Esophagus squamous epithelium (tissue), 5 donors: ENCODE results near the gene MBD2. TPM values are rescaled to one million over a fixed set of nuclear protein-coding genes. Genes with fewer than 3 reads are reported as not detected.

Experiments used
- DNase-seq: peaks from one replicate; lab custom pipeline; 2025; lab: John Stamatoyannopoulos, UW
- H3K27ac ChIP-seq, 4 donors: fragments of 200-600 bp; sonication (generic); one replicate each; pipeline ENCODE4 v1.5.1; 2016 to 2019; ENCODE audit warnings: mild to moderate bottlenecking in 1 of 4
- H3K27me3 ChIP-seq, 4 donors: fragments of 200-600 bp; sonication (generic); 1 replicate in 3 of 4; 2 replicates in 1 of 4; pipeline versions ENCODE4 v1.5.1 to v1.6.0; 2017 to 2021; ENCODE audit warnings: antibody characterized with exemption in 1 of 4
- H3K36me3 ChIP-seq, 3 donors: fragments of 200-600 bp; sonication (generic); one replicate each; pipeline ENCODE4 v1.5.1; 2016 to 2019
- H3K4me1 ChIP-seq, 3 donors: fragments of 200-600 bp; sonication (generic); one replicate each; pipeline ENCODE4 v1.5.1; 2017 to 2019
- H3K4me3 ChIP-seq, 4 donors: fragments of 200-600 bp; sonication (generic); 1 replicate in 3 of 4; 2 replicates in 1 of 4; pipeline ENCODE4 v1.5.1; 2016 to 2019; ENCODE audit warnings: mild to moderate bottlenecking in 2 of 4, moderate library complexity in 1 of 4
- H3K9me3 ChIP-seq, 3 donors: fragments of 200-600 bp; sonication (generic); one replicate each; pipeline ENCODE4 v1.5.1; 2016 to 2019
- CTCF ChIP-seq, 6 experiments: fragments of 450-650 bp in 4 of 6; fragments of 200-600 bp in 2 of 6; sonication (generic) in 2 of 6; IDR thresholded peaks; one replicate each; pipeline ENCODE4 v1.5.1; 2016 to 2019; ENCODE audit warnings: antibody characterized with exemption in 6 of 6, mild to moderate bottlenecking in 4 of 6, moderate library complexity in 4 of 6
- POLR2A ChIP-seq, 4 donors: fragments of 450-650 bp; IDR thresholded peaks; one replicate each; pipeline ENCODE4 v1.6.1; 2017; ENCODE audit warnings: antibody characterized with exemption in 4 of 4, mild to moderate bottlenecking in 4 of 4, moderate library complexity in 3 of 4
- WGBS, 2 donors: methylation state at CpG; one replicate each; pipeline ENCODE4 v1.1.5; 2018; 5-methylcytosine and 5-hydroxymethylcytosine counted together
- intact Hi-C: fragments of 100-400 bp; cut with DNase I; formaldehyde crosslinking; loops from one replicate; pipeline ENCODE4 v1.15.0; 2022
- total RNA-seq, 4 donors: library from RNA; depleted of rRNA; stranded (reverse); fragments of >200 nt; gene quantifications; one replicate each; pipeline ENCODE4 v1.1.0, GENCODE V29; 2016
- donor health status: DM: yes; HTN: yes; CAD: no.

The MBD2 gene
- total RNA-seq, 4 donors from 2014 or later: 38.2 to 48.4 (median 46.3) TPM

GRCh38 chr18:54218299-54218698, 6.2 kb downstream of the MBD2 start:
- no peak overlapping the region for H3K4me3 ChIP-seq

GRCh38 chr18:54217624-54218023, 6.8 kb downstream of the MBD2 start:
- intact Hi-C loops: no loop called here
- H3K4me1 ChIP-seq: peaks cover 10 to 82% (median 43%) of the 10 kb centered on the region in 3 donors
- H3K36me3 ChIP-seq: no peaks in the 10 kb centered on the region
- H3K27me3 ChIP-seq: no peaks in the 10 kb centered on the region
- WGBS, 2 donors: 44 to 50% methylated on average over 1 of the region's 1 CpG
- no peak for DNase-seq
- no peak for TF ChIP-seq POLR2A (IDR thresholded peaks at IDR 0.05)
- no peaks in the 10 kb centered on the region for H3K9me3 ChIP-seq
- H3K27ac ChIP-seq: no peak overlapping the region
- no peak overlapping the region for H3K4me3 ChIP-seq

More at GRCh38 chr18:54218299-54218698, 6.2 kb downstream of the MBD2 start:
- Histone ChIP-seq H3K36me3 (no peaks in the 10 kb centered on the region), H3K27ac (no peak overlapping the region), H3K9me3 (no peaks in the 10 kb centered on the region), H3K4me1 (peaks cover 16 to 84% (median 50%) of the 10 kb centered on the region in 3 donors), H3K27me3 (no peaks in the 10 kb centered on the region)
- TF ChIP-seq POLR2A (IDR thresholded peaks at IDR 0.05): no peak
- TF ChIP-seq CTCF (IDR thresholded peaks at IDR 0.05): no peak
- 83 to 100% methylated on average over 2 of the region's 2 CpGs for WGBS, 2 donors
- intact Hi-C loops: no loop called here
- DNase-seq: no peak

- H3K9me3 ChIP-seq: no peaks in the 10 kb centered on the region
- no peaks in the 10 kb centered on the region for H3K27me3 ChIP-seq
- H3K27ac ChIP-seq: no peak overlapping the region
- no peaks in the 10 kb centered on the region for H3K36me3 ChIP-seq
- TF ChIP-seq POLR2A (IDR thresholded peaks at IDR 0.05) (no peak), CTCF (IDR thresholded peaks at IDR 0.05) (no peak)
- WGBS, 2 donors: 56 to 86% methylated on average over 3 of the region's 3 CpGs
- no peak overlapping the region for H3K4me3 ChIP-seq
- intact Hi-C loops: no loop called here
- peaks cover 0 to 75% (median 20%) of the 10 kb centered on the region in 3 donors for H3K4me1 ChIP-seq
- no peak for DNase-seq
Measured at GRCh38 chr18:54215069-54215468, 9.4 kb downstream of the MBD2 start.

- TF ChIP-seq POLR2A (IDR thresholded peaks at IDR 0.05) (no peak), CTCF (IDR thresholded peaks at IDR 0.05) (no peak)
- H3K27me3 ChIP-seq: no peaks in the 10 kb centered on the region
- no peak overlapping the region for H3K27ac ChIP-seq
- WGBS, 2 donors: 86 to 95% methylated on average over 1 of the region's 1 CpG
- intact Hi-C loops: no loop called here
- no peak overlapping the region for H3K4me3 ChIP-seq
- H3K36me3 ChIP-seq: no peaks in the 10 kb centered on the region
- no peaks in the 10 kb centered on the region for H3K9me3 ChIP-seq
- peaks cover 0 to 58% (median 11%) of the 10 kb centered on the region in 3 donors for H3K4me1 ChIP-seq
- no peak for DNase-seq
Measured at GRCh38 chr18:54210463-54210862, 14.0 kb downstream of the MBD2 start.

- no peak overlapping the region for H3K4me3 ChIP-seq
Measured at GRCh38 chr18:54209471-54210180, 14.8 kb downstream of the MBD2 start.

More at GRCh38 chr18:54209471-54210180, 14.8 kb downstream of the MBD2 start:
- no peak overlapping the region for H3K27ac ChIP-seq
- 65 to 90% methylated on average over 1 of the region's 1 CpG for WGBS, 2 donors
- H3K36me3 ChIP-seq: peaks cover 0 to 6% (median 0%) of the 10 kb centered on the region in 3 donors
- intact Hi-C loops: no loop called here
- H3K27me3 ChIP-seq: no peaks in the 10 kb centered on the region
- DNase-seq: no peak
- no peaks in the 10 kb centered on the region for H3K9me3 ChIP-seq
- TF ChIP-seq CTCF (IDR thresholded peaks at IDR 0.05) (no peak), POLR2A (IDR thresholded peaks at IDR 0.05) (no peak)
- H3K4me1 ChIP-seq: peaks cover 0 to 63% (median 11%) of the 10 kb centered on the region in 3 donors
